GM19025 (cell line): ENCODE results near the gene SCN8A.

Experiments
- ATAC-seq: cut with Tn5 transposase; IDR thresholded peaks from one replicate; pipeline ENCODE4 v1.9.1; 2021; ENCODE audit warnings: mild to moderate bottlenecking, low read depth, moderate library complexity; ENCODE audit not compliant: unreplicated experiment

Gene SCN8A

GRCh38 chr12:51846911-51847642, 256.0 kb downstream of the SCN8A start:
- ATAC-seq, result no peak

- ATAC-seq, result no peak
Observed at GRCh38 chr12:51847643-51848325, 256.8 kb downstream of the SCN8A start.

GRCh38 chr12:51848326-51848727, 257.3 kb downstream of the SCN8A start, which contains the start of gene FIGNL2:
Gene FIGNL2 (minus strand): TSS chr12:51848718. CDS start chr12:51822413, 26,305 bp downstream.
- ATAC-seq, result no peak

GRCh38 chr12:51848841-51849735, 258.1 kb downstream of the SCN8A start:
- no peak for ATAC-seq

GRCh38 chr12:51850081-51850964, 259.3 kb downstream of the SCN8A start:
- ATAC-seq, result no peak

GRCh38 chr12:51850965-51851299, 259.9 kb downstream of the SCN8A start:
- ATAC-seq, result no peak

GRCh38 chr12:51851413-51852124, 260.5 kb downstream of the SCN8A start:
- ATAC-seq, result no peak

- no peak for ATAC-seq
Observed at GRCh38 chr12:51852404-51853137, 261.5 kb downstream of the SCN8A start.

GRCh38 chr12:51855586-51856428, 264.8 kb downstream of the SCN8A start:
- ATAC-seq, result no peak

GRCh38 chr12:51860986-51861385, 270.0 kb downstream of the SCN8A start:
- ATAC-seq, result no peak
